Measurements from ENCODE around the gene APOBEC2. TPM values are rescaled to one million over a fixed set of nuclear protein-coding genes. Genes with fewer than 3 reads are reported as not detected.

Gene APOBEC2
- total and polyA plus RNA-seq, 9 of the 15 experiments (the other 6 are each of a cell fraction or from before 2014, with no cell fraction given), result 0.25 to 1.6 TPM; not detected in 7

DNA sequence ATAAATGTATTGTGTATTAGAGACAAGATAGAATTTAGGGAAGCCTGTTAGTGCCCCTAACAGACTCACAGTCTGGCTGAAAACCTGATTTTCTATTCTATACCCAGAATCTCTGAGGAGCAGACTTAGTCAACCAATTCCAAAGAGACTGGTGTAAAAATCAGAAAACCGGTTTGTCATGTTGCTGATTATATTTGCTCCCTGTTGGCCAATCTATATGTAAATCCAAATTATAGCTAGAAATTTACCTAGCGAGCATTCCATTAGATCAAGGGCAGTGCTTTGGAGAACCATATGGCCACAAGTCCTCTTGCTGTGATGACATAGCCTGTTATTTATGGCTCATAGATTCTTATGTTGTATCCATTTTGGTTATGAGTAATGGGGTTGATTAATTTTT is 24.5 kb downstream of the APOBEC2 start (continued):
- TF ChIP-seq YY1 (IDR thresholded peaks at IDR 0.05; ENCODE audit: borderline replicate concordance in 1 of 3, control insufficient read depth in 1 of 3, extremely low read depth in 1 of 3, insufficient read depth in 3 of 3, insufficient read length in 1 of 3, insufficient replicate concordance in 2 of 3, low read depth in 1 of 3, low read length in 2 of 3) (no peak), HCFC1 (IDR thresholded peaks at IDR 0.05; ENCODE audit: low read depth, low read length) (no peak), HNRNPL (IDR thresholded peaks at IDR 0.05; ENCODE audit: low read depth, low read length) (no peak)

DNA sequence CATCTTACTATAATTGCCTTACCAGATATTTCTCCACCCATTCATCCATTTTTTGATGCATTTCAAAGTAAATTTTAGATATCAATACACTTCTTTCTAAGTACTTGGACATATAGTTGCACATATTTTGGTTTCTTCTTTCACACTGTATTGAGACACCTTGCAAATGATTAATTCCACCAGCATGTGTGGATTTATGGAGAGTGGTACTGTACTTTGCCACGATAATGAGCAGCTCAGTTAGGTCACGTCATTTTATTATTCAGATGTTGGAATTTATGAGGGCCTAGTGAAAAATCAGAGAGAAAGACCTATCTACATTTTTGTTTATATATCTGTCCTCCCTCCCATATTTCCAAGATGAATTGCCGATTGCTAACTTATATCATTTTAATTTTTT is 25.1 kb downstream of the APOBEC2 start:
- Histone ChIP-seq H3K9me3 (replicated peaks; ENCODE audit: control insufficient read depth, insufficient read depth, low read depth, low read length) (no peaks in the 10 kb centered on the region), H3K9me1 (ENCODE audit: control insufficient read depth, insufficient read depth, low read length) (no peaks in the 10 kb centered on the region), H3K36me3 (ENCODE audit: control insufficient read depth, insufficient read depth, low read length) (peaks cover 48% of the 10 kb centered on the region), H3K4me2 (ENCODE audit: insufficient read depth, low read length) (no peak overlapping the region), H4K20me1 (replicated peaks; ENCODE audit: control insufficient read depth, insufficient read depth, low read length) (no peaks in the 10 kb centered on the region), H3K79me2 (ENCODE audit: control insufficient read depth, insufficient read depth, low read length) (peaks cover 64% of the 10 kb centered on the region), H2AFZ (ENCODE audit: low read depth, low read length) (no peak overlapping the region), H3K27me3 (ENCODE audit: control insufficient read depth in 2 of 2, insufficient read depth in 2 of 2, low read length in 2 of 2) (no peaks in the 10 kb centered on the region), H3K9ac (ENCODE audit: insufficient read depth in 1 of 2, low read depth in 2 of 2, low read length in 2 of 2) (no peak overlapping the region), H3K4me1 (replicated peaks in 1 of 2; ENCODE audit: control insufficient read depth in 2 of 2, insufficient read depth in 2 of 2, low read length in 2 of 2) (peaks cover 7 to 17% of the 10 kb centered on the region in 2 experiments), H3K4me3 (no peak overlapping the region), H3K27ac (ENCODE audit: extremely low read depth, low read depth, low read length) (no peak overlapping the region)
- no TSS peak for BruUV-seq (replicated peaks)
- FAIRE-seq, result no peak
- WGBS (ENCODE audit: insufficient coverage, low coverage, missing lambda C conversion rate), result 91% methylated on average over 3 of the region's 3 CpGs
- intact Hi-C loops (cut with micrococcal nuclease) (no loop called here), in situ Hi-C loops (cut with MboI) (no loop called here)
- no peak for ATAC-seq
- CTCF ChIA-PET (ENCODE audit: low intra/inter-chr PET ratio), result no interaction called here
- no peak for DNase-seq (ENCODE audit: extremely low read depth in 1 of 4, low spot score in 3 of 4)
- no peak for TF ChIP-seq ZFX (CRISPR knock-in tag; IDR thresholded peaks at IDR 0.05)
- TF ChIP-seq, protein P1, sequence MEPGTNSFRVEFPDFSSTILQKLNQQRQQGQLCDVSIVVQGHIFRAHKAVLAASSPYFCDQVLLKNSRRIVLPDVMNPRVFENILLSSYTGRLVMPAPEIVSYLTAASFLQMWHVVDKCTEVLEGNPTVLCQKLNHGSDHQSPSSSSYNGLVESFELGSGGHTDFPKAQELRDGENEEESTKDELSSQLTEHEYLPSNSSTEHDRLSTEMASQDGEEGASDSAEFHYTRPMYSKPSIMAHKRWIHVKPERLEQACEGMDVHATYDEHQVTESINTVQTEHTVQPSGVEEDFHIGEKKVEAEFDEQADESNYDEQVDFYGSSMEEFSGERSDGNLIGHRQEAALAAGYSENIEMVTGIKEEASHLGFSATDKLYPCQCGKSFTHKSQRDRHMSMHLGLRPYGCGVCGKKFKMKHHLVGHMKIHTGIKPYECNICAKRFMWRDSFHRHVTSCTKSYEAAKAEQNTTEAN (CRISPR knock-in tag; IDR thresholded peaks at IDR 0.05), result no peak
- no peak for TF ChIP-seq MAZ (CRISPR knock-in tag; conservative IDR thresholded peaks at IDR 0.05 in 1 of 2, IDR thresholded peaks at IDR 0.05 in 1 of 2)
- no peak for TF ChIP-seq ELF4 (CRISPR knock-in tag; IDR thresholded peaks at IDR 0.05)
- POLR2A ChIA-PET, result no interaction called here

Data from K562 (cell line).